ENCODE results near the gene GLRX5.

DNA sequence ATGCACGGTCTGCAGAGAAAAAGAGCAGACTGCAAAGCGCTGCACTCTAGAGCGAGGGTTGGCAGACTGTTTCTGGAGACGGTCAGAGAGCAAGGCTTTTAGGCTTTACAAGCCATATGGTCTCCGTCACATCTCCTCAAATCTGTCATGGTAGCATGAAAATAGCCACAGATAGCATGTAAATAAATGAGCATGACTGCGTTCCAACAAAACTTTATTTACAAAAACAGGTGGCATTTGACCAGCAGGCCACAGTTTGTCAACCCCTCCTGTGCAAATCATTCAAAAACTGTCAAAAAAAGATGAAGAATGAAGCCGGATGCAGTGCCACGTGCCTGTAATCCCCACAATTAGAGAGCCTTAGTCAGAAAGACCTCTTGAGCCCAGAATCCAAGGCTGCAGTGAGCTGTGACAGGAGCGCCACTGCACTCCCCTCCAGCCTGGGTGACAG is 37.3 kb upstream of the GLRX5 start:
- TF ChIP-seq ATF3 (IDR thresholded peaks at IDR 0.05) (no peak), ZNF274 (IDR thresholded peaks at IDR 0.05; ENCODE audit: low read depth, low read length) (no peak), MAX (IDR thresholded peaks at IDR 0.05) (no peak), SRF (IDR thresholded peaks at IDR 0.05; ENCODE audit: low read depth) (no peak)
- TF ChIP-seq, protein P1, sequence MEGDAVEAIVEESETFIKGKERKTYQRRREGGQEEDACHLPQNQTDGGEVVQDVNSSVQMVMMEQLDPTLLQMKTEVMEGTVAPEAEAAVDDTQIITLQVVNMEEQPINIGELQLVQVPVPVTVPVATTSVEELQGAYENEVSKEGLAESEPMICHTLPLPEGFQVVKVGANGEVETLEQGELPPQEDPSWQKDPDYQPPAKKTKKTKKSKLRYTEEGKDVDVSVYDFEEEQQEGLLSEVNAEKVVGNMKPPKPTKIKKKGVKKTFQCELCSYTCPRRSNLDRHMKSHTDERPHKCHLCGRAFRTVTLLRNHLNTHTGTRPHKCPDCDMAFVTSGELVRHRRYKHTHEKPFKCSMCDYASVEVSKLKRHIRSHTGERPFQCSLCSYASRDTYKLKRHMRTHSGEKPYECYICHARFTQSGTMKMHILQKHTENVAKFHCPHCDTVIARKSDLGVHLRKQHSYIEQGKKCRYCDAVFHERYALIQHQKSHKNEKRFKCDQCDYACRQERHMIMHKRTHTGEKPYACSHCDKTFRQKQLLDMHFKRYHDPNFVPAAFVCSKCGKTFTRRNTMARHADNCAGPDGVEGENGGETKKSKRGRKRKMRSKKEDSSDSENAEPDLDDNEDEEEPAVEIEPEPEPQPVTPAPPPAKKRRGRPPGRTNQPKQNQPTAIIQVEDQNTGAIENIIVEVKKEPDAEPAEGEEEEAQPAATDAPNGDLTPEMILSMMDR (IDR thresholded peaks at IDR 0.05 in 2 of 3, conservative IDR thresholded peaks at IDR 0.05 in 1 of 3; ENCODE audit: borderline replicate concordance in 1 of 3, insufficient read depth in 1 of 3, low read depth in 2 of 3, low read length in 2 of 3) = no peak
